ENCODE results near the gene RPS6KA2.

RPS6KA2 gene

GRCh38 chr6:166567813-166568212 is 59.2 kb downstream of the RPS6KA2 start:
- no peak for DNase-seq

DNA sequence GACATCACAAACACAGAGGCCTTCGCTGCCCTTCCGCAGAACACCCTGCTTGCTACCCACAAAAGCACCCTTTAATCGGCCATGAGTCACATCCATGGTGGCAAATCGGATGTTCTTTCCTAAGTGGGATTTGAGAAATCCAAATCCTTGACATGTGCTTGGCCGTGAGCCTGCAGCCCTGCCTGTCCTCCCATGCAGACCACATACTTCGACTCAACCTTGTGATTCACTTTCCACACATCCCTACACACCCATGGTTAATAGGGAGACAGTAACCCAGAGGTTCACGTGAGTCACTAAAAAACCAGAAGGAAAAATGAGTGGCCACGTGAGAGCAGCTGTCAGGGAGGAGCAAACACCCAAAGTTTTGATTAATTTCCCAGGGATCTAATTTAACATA is 59.9 kb downstream of the RPS6KA2 start:
- no peak for DNase-seq

DNA sequence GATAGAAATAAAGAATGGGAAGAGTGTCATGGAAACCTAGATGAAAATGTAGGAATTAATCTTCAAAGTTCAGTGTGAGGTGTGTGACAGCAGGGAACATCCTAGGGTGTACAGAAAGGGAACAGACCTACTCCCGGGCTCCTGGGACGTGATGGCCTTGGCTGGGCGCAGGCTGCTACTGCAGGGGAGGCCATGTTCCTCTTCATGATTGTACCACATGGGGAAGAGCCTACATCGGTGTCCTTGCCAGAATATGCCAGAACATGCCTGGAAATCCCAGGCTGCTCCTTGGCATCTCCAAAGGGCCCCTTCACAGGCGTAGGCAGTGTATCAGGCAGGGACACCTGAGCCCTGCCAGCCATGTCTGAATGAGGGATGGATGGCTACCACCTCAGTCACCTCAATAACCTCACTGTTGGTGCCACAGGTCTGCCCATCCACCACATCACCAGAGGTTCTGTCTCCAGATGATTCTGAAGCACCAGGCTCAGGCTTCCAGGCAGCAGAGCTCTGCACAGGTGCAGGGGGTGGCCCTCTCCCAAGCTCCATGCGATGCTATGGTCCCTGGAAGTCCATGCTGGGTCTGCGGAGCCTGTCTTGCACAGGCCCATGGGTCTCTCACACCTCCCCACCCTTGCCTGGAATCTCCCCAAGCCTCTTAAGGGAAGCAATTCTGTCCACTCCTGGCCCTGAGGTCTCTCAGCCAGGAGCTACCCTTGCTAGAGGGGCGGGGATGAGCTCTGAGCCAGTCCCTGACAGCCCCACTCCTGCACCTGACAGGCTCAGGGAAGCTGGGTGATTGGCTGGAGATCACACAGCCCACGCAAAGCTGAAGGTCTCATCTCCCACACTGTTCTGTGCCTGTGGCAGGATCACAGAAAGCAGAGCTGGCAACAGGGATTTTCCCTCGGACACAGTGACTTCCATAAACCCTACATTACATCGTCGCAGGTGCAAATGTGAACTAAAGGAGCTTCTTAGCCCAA is 60.7 kb downstream of the RPS6KA2 start:
- DNase-seq: no peak

DNA sequence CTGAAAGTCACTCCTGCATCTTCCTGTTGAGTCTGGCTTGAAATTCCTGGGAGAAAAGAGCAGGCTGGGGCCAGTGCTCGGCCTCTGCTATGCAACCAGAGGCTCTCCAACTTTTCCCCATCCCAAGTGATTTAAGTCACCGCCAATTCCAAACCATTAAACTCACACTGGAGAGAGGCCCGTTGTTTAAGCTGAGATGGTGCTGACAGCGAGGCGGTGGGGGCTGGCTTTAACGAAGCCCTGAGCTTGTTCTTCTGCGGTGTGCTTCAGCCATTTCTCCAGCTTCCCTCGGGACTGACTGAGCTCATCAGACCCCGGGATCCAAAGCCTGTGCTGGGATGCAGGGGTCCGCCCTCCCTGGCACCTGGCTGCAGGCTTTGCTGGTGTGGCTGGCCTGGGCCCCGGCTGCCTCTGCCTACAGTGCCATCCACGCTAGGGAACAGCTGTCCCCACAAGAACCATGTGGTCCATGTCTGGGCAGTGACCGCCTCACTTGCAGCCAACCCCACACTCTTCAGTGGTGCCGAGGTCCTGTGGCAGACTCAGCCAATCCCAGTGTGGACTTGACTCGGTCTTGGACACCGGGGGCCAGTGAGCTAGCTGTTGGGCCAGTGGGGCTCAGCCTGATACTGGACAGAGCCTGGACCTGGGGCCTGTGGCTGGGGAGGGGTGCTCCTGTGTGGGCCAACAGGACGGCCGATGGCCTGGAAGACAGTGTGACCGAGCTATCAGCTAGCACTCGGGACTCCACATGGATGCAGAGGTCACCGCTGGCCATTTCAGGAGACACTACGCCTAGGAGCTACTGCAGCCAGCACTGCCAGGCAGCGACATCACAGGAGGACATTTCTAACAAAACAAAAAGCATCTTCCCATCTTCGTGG is 61.7 kb downstream of the RPS6KA2 start:
- DNase-seq: no peak

- no peak for DNase-seq
Measured at GRCh38 chr6:166563805-166564204, 63.2 kb downstream of the RPS6KA2 start.

DNA sequence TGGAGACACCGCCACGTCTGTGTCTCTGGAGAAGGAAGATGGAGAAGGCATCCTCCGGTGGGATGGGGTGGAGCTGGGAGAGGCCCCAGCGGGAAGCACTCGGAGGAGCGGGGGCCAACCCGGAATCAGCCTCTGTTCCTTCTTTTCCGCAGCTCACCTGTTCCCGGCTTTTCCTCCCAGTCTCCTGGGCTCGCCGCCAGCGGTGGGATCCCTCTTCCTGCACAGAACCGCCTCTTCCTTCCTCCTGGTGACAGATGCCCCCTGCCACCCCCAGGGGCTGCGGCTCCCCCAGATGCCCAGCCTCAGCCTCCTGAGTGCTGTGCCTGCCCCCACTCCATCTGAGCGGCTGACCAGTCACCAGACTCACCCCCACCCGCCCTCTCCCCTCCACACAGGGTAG is 63.9 kb downstream of the RPS6KA2 start:
- no peak for DNase-seq

GRCh38 chr6:166562726-166563125 is 64.3 kb downstream of the RPS6KA2 start:
- no peak for DNase-seq

- DNase-seq: no peak
Measured at GRCh38 chr6:166561771-166562359, 65.2 kb downstream of the RPS6KA2 start.

DNA sequence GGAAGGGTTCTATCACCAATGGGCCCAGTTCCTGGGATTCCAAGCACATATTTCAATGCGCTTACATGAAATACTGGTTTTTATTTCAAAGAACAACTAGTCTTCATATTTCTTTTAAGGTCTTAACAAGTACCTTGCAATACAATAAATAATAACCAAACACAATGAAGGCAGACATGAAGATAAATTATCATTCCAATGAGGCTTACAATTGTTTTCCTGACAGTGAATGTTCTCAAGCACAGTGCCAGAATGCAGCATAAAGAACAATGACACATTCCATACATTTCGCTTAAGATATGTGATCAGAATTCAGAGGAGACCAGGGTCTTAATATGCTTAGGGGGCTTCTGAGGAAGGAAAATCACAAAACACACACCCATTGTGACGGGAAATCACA is 66.8 kb downstream of the RPS6KA2 start:
- no peak for DNase-seq

GRCh38 chr6:166559662-166560061 is 67.4 kb downstream of the RPS6KA2 start:
- DNase-seq: no peak

GRCh38 chr6:166559211-166559610 is 67.8 kb downstream of the RPS6KA2 start:
- no peak for DNase-seq

DNA sequence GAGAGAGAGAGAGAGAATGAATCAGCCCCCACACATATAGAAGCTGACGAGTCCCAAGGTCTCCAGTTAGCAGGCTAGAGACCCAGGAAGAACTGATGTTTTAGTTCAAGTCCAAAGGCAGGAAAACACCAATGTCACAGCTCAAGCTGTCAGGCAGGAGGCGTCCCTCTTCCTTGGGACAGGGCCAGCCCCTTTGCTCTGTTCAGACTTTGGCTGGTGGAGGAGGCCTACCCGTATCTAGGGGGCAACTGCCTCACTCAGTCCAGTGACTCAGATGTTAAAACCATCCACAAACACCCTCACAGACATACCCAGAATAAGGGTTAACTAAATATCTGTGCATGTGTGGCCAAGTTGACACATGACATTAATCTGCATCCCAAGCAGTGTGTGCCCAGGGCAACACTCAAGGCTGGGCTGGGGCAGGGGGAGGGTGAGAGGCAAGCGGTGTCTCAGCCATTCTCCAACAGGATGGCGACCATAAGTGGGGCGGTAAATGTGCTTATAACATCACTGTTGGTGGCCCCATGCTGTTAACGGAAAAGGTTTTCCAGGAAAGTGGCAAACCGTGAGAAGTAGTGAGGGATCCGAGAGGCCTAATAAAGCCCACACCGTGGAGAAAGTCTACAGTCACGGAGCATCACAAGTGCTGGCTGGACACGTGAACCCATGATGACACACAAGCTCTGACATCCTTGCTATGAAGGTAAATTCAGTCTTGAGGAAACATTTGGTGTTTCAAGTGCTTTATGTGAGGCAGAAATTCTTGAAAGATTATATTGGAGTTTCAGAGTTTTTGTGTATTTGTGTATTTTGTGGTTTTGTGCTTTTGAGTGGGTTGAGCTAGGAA is 68.7 kb downstream of the RPS6KA2 start:
- no peak for DNase-seq

GRCh38 chr6:166556863-166557322 is 70.2 kb downstream of the RPS6KA2 start:
- DNase-seq: no peak

DNA sequence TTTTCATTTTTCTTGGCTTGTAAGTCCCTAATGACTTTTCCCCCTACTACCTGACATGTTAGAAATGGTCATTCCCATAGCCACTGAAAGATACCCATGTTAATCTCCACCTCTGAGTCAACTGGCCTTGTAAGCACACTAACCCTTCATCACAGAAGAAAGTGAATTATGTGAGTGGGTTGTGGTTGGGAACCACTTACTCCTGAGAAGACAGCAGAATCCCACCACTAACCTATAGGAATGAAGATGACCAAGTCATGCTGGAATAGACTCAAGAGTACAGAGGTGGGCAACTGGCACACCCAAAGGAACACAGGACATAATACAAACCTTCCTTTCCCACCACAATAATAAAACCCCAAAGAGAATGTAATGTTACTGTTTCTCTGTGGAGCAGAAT is 70.7 kb downstream of the RPS6KA2 start:
- DNase-seq: no peak

DNA sequence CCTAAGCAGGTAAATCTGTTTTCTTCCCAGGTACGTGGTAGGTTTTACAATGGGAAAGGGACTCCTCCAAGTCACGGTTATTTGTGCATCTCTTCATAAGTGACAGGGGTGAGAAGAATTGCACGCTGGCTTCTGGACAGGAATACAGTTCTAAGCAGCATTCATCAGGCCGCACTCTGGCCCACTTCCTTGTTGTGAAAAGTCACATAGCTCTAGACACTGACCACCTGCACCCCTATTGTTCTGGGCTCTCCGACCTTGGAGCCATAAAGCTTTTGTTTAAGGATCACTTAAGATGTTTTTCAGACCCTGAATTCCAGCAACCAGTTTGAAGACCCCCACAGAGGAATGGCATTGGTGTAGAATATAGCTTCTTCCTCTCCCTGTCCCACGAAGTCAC is 72.0 kb downstream of the RPS6KA2 start:
- no peak for DNase-seq

- no peak for DNase-seq
Measured at GRCh38 chr6:166554316-166554715, 72.7 kb downstream of the RPS6KA2 start.

- DNase-seq: no peak
Measured at GRCh38 chr6:166553563-166554271, 73.3 kb downstream of the RPS6KA2 start.

DNA sequence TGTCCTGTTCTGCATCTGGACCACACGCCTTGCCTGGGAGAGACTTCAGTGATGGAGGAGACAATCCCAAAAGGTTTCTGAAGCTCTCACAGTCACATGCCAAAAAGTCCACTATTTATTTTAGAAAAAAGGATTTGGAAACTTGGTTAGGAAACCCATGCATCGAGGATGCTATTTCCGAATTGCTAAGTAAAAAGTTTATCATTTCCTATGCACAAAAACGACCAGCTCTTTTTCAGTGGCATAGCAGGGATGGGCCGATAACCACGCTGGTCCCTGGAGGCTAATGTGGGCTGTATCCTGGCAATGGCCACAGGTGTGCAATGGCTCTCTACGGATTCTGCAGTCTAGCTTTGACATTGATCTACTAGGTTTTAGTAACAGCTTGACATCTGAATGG is 74.5 kb downstream of the RPS6KA2 start:
- DNase-seq: no peak

GRCh38 chr6:166551754-166552495 is 75.1 kb downstream of the RPS6KA2 start:
- no peak for DNase-seq

DNA sequence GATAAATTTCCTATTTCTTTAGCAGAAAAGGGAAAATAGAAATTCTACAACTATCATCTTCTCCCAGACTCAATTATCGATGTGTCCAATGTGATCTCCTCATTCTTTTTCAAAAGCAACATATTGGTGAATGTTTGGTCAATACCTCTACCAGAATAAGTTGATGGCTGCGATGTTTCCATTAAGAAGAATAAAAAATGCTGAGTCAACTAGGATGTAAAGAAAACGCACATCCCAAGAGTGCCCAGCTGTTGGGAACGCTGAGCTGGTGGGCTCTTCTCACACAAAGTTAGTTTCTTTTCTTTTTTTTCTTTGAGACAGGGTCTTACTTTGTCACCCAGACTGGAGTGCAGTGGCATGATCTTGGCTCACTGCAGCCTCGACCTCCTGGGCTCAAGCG is 80.4 kb downstream of the RPS6KA2 start:
- DNase-seq: no peak

Data from CD4-positive, alpha-beta T cell treated with Interleukin-21 for 1 hour (primary cell).